ENCODE data around the gene NFATC1. TPM values are rescaled to one million over a fixed set of nuclear protein-coding genes. Genes with fewer than 3 reads are reported as not detected.

NFATC1 gene
- polyA plus RNA-seq, 2 of the 4 experiments (the other 2 are of a cell fraction): 0.52 to 1.7 TPM

GRCh38 chr18:79389689-79390088 is 6.0 kb upstream of the NFATC1 start:
- FAIRE-seq: no peak
- Histone ChIP-seq H3K9me3 (no peaks in the 10 kb centered on the region), H3K4me2 (no peak overlapping the region), H3K27ac (no peak overlapping the region), H3K4me1 (no peaks in the 10 kb centered on the region), H3K4me3 (no peak overlapping the region)
- WGBS (ENCODE audit: missing lambda C conversion rate): 71% methylated on average over 4 of the region's 4 CpGs
- ATAC-seq: no peak
- TF ChIP-seq, protein P1, sequence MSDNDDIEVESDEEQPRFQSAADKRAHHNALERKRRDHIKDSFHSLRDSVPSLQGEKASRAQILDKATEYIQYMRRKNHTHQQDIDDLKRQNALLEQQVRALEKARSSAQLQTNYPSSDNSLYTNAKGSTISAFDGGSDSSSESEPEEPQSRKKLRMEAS (IDR thresholded peaks at IDR 0.05): no peak
- no peak for TF ChIP-seq KDM5A (IDR thresholded peaks at IDR 0.05)
- no peak for TF ChIP-seq MYC (IDR thresholded peaks at IDR 0.05; ENCODE audit: borderline replicate concordance, low read length)
- TF ChIP-seq POLR2A (IDR thresholded peaks at IDR 0.05; ENCODE audit: low read length): no peak
- no peak for DNase-seq (ENCODE audit: low read depth in 1 of 2, low spot score in 1 of 2)
- CTCF ChIA-PET: interaction anchor here (1.6 to 5.4 kb wide), 2 partner anchors 9 to 139 kb away, joined by 6 to 48 read pairs; no protein-coding TSS in a partner anchor
- POLR2A ChIA-PET: no interaction called here

GRCh38 chr18:79392226-79392625 is 3.5 kb upstream of the NFATC1 start:
- POLR2A ChIA-PET: interaction anchor here (0.7 kb wide), 1 partner anchor 10 kb away, joined by 6 read pairs; no protein-coding TSS in a partner anchor
- WGBS (ENCODE audit: missing lambda C conversion rate): 83% methylated on average over 8 of the region's 8 CpGs

DNA sequence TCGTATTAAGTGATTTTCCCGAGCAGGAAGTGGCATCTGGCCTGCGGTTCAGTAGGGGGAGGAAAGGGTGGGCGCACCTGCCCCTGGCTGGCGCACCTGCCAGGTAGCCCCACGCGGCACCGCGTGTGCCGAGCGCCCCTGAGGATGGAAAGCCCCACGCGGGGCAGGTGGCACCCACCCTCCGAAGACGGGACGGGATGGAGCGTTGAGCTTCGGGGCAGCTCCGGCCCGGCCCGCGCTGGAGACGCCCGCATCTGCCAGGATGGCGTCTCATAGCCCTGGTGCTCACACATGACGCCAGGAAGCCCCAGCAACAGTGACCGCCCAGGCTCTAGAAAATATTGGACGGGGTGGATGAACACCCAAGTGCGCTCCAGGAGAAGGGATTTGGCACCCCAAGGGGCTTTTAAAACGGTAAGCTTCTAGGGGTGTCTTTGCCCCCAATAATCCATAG is 2.5 kb upstream of the NFATC1 start:
- ATAC-seq: no peak
- WGBS (ENCODE audit: missing lambda C conversion rate): 87% methylated on average over 19 of the region's 30 CpGs

More at GRCh38 chr18:79392226-79392625, 3.5 kb upstream of the NFATC1 start:
- TF ChIP-seq, protein P2, sequence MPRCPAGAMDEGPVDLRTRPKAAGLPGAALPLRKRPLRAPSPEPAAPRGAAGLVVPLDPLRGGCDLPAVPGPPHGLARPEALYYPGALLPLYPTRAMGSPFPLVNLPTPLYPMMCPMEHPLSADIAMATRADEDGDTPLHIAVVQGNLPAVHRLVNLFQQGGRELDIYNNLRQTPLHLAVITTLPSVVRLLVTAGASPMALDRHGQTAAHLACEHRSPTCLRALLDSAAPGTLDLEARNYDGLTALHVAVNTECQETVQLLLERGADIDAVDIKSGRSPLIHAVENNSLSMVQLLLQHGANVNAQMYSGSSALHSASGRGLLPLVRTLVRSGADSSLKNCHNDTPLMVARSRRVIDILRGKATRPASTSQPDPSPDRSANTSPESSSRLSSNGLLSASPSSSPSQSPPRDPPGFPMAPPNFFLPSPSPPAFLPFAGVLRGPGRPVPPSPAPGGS (IDR thresholded peaks at IDR 0.05): no peak
- TF ChIP-seq HOXB5 (CRISPR knock-in tag; IDR thresholded peaks at IDR 0.05): no peak
- TF ChIP-seq NPAS2 (CRISPR knock-in tag; IDR thresholded peaks at IDR 0.05; ENCODE audit: borderline replicate concordance): no peak
- TF ChIP-seq POLR2A (IDR thresholded peaks at IDR 0.05; ENCODE audit: low read length): no peak
- TF ChIP-seq HDAC2 (IDR thresholded peaks at IDR 0.05): no peak
- no peak for TF ChIP-seq SMC3 (IDR thresholded peaks at IDR 0.05)
- TF ChIP-seq RCOR1 (IDR thresholded peaks at IDR 0.05; ENCODE audit: low read depth, low read length): no peak
- TF ChIP-seq USF2 (IDR thresholded peaks at IDR 0.05): no peak
- TF ChIP-seq, protein P3, sequence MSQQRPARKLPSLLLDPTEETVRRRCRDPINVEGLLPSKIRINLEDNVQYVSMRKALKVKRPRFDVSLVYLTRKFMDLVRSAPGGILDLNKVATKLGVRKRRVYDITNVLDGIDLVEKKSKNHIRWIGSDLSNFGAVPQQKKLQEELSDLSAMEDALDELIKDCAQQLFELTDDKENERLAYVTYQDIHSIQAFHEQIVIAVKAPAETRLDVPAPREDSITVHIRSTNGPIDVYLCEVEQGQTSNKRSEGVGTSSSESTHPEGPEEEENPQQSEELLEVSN (IDR thresholded peaks at IDR 0.05; ENCODE audit: borderline replicate concordance, low read depth): no peak
- TF ChIP-seq, protein P1 (IDR thresholded peaks at IDR 0.05): no peak
- TF ChIP-seq ZFP36 (IDR thresholded peaks at IDR 0.05; ENCODE audit: borderline replicate concordance, partially characterized antibody): no peak
- no peak for TF ChIP-seq PHF8 (IDR thresholded peaks at IDR 0.05; ENCODE audit: borderline replicate concordance, low read depth)
- no peak for TF ChIP-seq RAD21 (conservative IDR thresholded peaks at IDR 0.05 in 1 of 2, IDR thresholded peaks at IDR 0.05 in 1 of 2)
- no peak for TF ChIP-seq FOSB (CRISPR knock-in tag; IDR thresholded peaks at IDR 0.05)
- TF ChIP-seq EP300 (IDR thresholded peaks at IDR 0.05): no peak
- no peak for TF ChIP-seq BHLHE40 (IDR thresholded peaks at IDR 0.05; ENCODE audit: low read depth, low read length)
- H3K27ac ChIP-seq: no peak overlapping the region
- FAIRE-seq: no peak
- H3K9me3 ChIP-seq: no peaks in the 10 kb centered on the region
- CTCF ChIA-PET: interaction anchor here (1.0 to 5.4 kb wide), 4 partner anchors 11 to 138 kb away, joined by 3 to 48 read pairs (median 10); no protein-coding TSS in a partner anchor
- no peak for DNase-seq (ENCODE audit: low read depth in 1 of 2, low spot score in 1 of 2)
- H3K4me2 ChIP-seq: no peak overlapping the region
- ATAC-seq: no peak
- H3K4me3 ChIP-seq: no peak overlapping the region
- H3K4me1 ChIP-seq: no peaks in the 10 kb centered on the region

More for the DNA sequence above, 2.5 kb upstream of the NFATC1 start:
- H3K27ac ChIP-seq: peak overlapping the region; percentile 74 to 95; a peak in 5 of 6 replicates
- H3K4me2 ChIP-seq: peak overlapping the region; percentile 97
- H3K4me3 ChIP-seq: peak overlapping the region; percentile 52
- no peaks in the 10 kb centered on the region for H3K9me3 ChIP-seq
- FAIRE-seq (no peak), DNase-seq (ENCODE audit: low read depth in 1 of 2, low spot score in 1 of 2) (no peak)
- ChIA-PET POLR2A (interaction anchor here (0.8 kb wide), 1 partner anchor 13 kb away, joined by 3 read pairs; no protein-coding TSS in a partner anchor), CTCF (interaction anchor here (0.8 to 3.1 kb wide), 5 partner anchors 9 to 137 kb away, joined by 3 to 17 read pairs (median 4); no protein-coding TSS in a partner anchor)
- TF ChIP-seq, protein P4, sequence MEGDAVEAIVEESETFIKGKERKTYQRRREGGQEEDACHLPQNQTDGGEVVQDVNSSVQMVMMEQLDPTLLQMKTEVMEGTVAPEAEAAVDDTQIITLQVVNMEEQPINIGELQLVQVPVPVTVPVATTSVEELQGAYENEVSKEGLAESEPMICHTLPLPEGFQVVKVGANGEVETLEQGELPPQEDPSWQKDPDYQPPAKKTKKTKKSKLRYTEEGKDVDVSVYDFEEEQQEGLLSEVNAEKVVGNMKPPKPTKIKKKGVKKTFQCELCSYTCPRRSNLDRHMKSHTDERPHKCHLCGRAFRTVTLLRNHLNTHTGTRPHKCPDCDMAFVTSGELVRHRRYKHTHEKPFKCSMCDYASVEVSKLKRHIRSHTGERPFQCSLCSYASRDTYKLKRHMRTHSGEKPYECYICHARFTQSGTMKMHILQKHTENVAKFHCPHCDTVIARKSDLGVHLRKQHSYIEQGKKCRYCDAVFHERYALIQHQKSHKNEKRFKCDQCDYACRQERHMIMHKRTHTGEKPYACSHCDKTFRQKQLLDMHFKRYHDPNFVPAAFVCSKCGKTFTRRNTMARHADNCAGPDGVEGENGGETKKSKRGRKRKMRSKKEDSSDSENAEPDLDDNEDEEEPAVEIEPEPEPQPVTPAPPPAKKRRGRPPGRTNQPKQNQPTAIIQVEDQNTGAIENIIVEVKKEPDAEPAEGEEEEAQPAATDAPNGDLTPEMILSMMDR (IDR thresholded peaks at IDR 0.05): no peak
- TF ChIP-seq CBX8 (IDR thresholded peaks at IDR 0.05): no peak
- no peak for TF ChIP-seq RNF2 (IDR thresholded peaks at IDR 0.05; ENCODE audit: borderline replicate concordance, low read depth)
- TF ChIP-seq RFX5 (IDR thresholded peaks at IDR 0.05): no peak
- no peak for TF ChIP-seq SMC3 (IDR thresholded peaks at IDR 0.05)
- no peak for TF ChIP-seq MAZ (IDR thresholded peaks at IDR 0.05; ENCODE audit: borderline replicate concordance, low read depth, low read length)
- TF ChIP-seq NFE2L2 (conservative IDR thresholded peaks at IDR 0.05; ENCODE audit: low read length): no peak
- TF ChIP-seq, protein P5, sequence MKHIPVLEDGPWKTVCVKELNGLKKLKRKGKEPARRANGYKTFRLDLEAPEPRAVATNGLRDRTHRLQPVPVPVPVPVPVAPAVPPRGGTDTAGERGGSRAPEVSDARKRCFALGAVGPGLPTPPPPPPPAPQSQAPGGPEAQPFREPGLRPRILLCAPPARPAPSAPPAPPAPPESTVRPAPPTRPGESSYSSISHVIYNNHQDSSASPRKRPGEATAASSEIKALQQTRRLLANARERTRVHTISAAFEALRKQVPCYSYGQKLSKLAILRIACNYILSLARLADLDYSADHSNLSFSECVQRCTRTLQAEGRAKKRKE (CRISPR knock-in tag; IDR thresholded peaks at IDR 0.05; ENCODE audit: low read depth): no peak
- TF ChIP-seq ZFP36 (IDR thresholded peaks at IDR 0.05; ENCODE audit: borderline replicate concordance, partially characterized antibody): no peak
- no peak for TF ChIP-seq CHD4 (IDR thresholded peaks at IDR 0.05; ENCODE audit: borderline replicate concordance)
- TF ChIP-seq, protein P6, sequence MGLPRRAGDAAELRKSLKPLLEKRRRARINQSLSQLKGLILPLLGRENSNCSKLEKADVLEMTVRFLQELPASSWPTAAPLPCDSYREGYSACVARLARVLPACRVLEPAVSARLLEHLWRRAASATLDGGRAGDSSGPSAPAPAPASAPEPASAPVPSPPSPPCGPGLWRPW (IDR thresholded peaks at IDR 0.05): no peak
- TF ChIP-seq POLR2A (IDR thresholded peaks at IDR 0.05; ENCODE audit: low read length): no peak
- no peaks in the 10 kb centered on the region for H3K4me1 ChIP-seq
